Islet of Langerhans (tissue), 1 donor: ENCODE data around the gene AK2.
"Not testable (repeated sequence)": the region's sequence is repeated elsewhere in the genome, so short reads cannot be mapped to it uniquely, and the experiment has no call there.

Experiments
- FAIRE-seq: peaks from one replicate; lab custom pipeline; 2011; peaks lifted over from hg19 to GRCh38; lab: Jason Lieb, UNC

The AK2 gene

DNA sequence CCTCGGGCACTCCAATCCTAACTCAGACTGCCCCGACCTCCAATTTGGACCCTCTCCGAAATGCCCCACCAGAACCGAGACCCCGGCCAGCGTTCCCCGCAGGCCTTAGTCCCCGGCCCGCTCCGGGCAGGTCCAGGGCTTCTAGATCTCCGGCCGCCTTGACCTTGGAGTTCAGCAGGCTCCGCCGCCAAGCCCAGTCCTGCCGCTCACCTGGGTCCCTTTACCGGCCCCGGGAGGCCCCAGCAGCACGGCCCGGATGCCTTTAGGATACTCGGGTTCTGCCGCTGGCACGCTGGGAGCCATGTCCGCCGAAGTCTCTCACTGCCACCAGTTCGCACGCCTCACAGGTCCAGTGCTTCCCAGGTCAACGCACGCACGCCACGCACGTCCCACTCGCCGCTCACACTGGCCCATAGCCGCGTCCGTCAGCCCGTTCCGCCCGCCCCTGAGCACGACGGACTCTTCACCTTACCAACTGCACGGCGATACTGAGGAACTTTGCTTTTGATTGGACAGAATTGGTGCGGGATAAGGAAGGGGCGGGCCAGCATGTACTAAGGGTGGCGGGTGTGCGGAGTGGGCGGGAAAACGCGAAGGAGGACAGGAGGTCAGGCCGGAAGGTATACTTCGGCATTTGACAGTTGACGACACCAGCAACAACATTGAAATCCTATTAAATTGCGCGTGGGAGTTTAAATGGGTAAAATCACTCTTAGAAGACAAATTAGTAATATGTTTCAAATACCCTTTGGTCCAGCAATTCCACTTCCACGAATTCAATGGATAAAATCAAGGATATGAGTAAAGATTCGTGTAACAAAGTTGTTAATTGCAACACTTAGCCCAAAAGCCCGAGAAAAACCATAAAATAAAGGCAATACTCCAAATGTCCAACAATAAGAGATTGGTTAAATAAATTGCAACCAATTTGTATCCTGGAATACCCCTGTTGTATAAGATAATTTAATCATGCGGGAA lies at the start of gene AK2:
TSS of gene AK2 (minus strand) at position 358 of the 978 bp plus-strand sequence. CDS start at position 303, 55 bp downstream.
- peak; percentile 41 for FAIRE-seq

DNA sequence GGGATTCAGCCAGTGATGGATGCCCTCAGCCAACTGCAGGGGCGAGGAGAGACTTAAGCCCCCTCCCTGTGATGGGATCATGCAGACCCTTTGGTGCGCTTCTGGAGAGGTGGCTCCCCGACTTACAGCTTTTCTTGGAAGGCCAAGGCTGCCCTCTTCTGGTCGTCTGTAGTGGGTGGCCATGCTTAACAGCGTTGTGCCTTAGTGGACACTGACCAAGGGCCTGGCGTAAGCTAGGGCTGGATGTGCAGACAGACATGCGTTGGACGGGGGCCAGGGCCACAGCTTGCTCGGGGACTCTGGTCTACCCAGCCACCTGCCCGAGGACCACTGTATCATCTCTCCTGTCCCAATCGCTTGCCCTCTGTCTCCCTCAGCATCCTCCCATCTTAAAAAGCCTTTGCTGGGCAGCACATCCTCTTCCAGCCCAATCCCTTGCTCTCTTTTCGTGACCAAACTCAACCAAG lies 49.7 kb upstream of the AK2 start:
- no peak for FAIRE-seq

DNA sequence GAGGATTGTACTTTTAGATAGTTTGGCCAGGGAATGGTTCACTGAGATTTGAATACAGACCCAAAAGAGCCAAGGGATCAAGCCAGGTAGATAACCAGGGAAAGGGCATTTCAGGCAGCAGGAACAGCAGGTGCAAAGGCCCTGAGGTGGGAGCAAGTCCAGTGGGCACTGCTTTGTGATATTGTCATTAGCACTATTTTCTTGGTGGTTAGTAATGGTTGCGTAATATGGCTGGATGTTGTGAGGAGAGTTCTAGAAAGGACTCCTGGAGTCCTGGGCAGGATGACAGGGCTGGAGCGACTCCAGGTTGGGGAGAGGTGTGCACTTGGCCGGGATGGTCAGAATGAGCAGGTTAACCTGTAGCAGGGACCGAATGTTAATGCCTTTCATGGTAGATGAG lies 48.6 kb upstream of the AK2 start:
- no peak for FAIRE-seq

DNA sequence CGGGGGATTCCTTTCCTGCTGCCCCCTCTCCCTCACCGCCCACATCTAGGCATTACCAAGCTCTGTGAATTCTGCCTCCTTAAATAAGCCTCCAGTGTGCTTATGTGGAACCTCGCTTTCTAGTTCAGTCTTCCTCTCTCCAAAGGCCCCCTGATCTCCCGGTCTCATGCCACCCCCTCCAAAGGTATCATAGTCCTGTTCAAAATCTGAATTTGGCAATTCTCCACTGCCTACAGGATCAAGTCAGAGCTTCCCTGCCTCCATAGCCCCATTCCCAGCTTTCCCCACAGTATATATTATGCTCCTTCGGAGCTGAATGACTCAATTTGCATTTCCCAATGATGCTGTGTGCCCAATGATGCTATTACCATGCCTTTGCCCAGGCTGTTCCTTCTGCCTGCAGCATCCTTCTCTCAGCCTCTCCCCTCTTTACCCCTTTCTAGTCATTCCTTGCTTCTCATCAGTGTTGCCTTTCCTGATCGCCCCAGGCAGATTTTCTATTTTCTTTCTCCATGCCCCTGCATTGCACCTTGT lies 46.0 kb upstream of the AK2 start:
- FAIRE-seq: no peak

DNA sequence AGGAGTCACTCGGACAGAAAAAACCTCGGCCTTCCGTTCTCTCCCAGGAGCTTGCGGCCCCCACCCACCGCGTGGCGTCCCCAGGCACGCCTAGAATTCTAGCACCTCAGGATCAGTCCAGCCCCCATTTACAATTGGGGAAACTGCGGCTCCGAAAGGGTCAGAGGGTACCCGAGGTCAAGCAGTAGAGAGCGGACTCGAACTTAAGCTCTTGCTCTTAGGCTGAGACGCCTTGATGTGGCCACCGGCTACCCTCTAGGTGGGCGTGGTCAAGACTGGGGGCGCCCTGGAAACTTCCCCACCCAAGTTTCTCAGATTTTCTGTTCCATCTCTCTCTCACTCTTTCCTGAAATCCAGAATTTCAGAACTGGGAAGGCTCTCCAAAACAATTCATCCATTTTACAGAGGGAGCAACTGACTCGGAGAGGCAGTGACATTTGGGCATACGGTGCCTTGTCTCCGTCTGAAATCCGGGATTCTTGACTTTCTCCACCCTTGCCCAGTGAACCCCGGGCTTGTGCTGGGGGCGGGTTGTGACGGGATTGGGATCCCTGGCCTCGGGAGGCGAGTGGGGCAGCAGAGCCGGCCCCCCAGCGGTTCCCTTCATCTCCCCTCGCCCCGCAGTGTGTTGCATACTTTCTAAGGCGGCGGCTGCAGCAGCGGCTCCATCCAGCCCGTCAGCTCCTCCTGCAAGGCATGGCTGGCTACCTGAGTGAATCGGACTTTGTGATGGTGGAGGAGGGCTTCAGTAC lies 45.0 kb upstream of the AK2 start:
- no peak for FAIRE-seq

DNA sequence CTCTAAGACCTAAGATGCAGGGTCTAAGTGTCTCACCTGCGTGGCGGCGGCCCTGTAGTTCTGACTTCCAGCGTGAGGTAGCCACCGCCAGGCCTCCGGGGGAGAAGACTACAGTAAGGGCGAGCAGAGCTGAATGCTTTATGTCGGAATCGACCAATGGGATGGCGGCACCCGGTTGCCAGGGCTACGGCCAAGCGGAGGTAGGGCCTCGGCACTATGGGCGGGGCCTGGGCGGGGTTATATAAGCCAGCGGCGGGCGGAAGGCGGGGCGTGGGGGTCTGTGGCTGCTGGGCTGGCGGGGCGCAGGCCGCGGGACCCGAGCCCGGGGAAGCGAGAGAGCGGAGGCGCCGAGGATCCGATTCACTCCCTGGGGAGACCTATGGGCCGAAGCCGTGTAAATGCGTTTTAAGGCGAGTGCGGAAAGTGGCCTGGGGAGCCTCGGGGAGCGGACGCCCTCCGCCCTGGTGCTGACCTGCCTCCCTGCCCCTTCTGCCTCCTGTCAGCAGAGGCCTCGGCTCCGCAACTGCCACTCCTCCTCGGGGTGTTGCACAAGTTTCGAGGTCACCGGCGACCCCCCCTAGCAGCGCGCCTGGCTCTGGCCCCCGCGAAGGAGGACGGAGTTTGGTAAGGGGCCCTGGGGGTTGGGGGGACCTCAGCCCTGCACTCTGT lies 44.3 kb upstream of the AK2 start, which contains the start of gene AZIN2:
TSS of gene AZIN2 (plus strand) at position 269 of the 669 bp plus-strand sequence. CDS start 1,097 bp downstream, outside the sequence.
- FAIRE-seq: peak; percentile 21

DNA sequence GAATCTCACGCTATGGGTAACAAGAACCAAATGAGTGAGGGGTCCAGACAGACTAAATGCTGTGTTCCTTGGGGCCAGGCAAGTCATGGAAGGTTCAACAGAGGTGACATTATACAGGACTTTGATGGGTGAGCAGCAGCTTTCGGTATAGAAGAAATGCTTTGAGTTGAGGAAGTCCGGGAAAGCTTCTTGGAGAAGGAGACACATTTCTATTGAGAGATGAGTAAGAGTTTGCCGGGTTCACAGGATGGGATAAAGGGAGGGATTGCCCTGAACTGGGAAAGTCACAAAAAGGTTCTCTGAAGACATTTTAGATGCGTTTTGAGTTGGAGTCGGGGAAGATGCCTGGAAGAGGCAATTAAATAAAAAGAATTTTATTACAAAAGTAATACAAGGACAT lies 43.7 kb upstream of the AK2 start:
- FAIRE-seq: no peak

DNA sequence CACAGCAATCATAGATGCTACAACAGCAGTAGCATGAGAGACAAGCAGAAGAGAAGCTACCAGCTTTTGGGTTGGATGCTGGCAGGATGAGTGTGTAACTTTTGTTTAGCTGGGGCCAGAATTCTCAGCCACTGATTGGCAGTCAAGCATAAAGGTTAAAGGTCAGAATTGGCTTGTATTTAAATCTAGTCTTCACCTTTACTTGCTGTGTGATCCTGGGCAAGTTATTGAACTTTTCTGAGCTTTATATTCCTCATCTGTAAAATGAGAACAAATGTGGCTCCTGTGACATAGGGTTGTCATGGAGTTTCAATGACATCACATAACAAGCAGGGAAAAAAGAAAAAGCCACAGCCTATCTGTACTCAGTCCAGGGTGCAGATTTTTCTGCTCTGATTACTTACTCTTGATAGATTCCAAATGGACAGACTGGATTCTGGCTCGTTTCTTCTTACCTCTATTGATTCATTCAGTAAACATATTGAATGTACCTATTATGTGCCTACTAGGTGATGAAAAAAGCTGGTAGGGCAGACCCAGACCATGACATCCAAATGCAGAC lies 41.4 kb upstream of the AK2 start:
- FAIRE-seq: no peak

DNA sequence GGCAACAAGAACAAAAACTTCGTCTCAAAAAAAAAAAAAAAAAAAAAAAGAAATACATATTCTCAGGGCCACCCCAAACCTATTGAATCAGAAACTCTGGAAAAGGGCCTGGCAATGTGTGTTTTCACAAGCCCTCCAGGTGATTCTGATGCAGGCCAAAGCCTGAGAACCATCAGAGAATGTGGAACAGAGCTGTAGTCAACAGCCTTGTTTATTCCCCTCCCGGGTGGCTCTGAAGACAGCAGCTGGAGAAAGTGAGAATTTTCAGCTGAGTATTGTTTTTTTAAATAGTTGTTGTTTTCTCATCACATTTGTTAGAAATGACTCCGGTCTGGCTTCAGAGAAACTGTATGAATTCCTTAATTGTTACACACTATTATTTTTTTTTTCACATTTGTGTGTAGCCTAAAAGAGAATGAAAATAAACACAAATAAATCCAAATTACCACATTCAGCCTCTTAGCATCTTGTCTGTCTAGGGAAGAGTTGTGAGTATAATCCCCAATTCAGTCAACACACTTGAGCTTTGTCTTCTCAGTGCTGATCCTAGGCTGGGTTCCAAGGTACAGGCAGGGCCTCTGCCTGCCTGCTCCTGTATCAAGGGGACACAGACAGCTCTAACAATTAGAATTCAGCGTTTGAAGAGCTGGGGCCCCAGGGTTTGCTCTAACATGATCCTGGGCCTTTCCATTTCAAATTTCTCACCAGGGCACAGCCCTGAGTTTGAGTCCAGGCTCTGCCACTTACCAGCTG lies 37.7 kb upstream of the AK2 start:
- no peak for FAIRE-seq

DNA sequence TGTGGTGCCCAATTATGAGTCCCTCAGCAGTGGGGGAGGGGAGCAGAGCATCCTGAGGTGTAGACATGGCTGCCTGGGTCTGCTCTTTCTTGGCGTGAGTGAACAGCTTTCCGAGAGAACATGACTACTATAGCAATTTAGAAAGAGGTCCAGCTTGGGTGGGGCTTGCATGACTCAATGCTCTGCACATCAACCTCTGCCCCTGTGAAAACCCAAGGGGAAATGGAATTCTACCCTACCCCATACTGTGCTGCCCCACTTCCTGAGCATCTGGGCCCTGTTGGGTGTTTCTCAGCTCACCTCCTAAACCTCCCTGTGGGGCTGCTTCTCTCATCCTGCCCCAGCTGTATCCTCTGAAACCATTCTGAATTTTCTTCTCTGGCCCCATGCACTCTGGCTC lies 36.0 kb upstream of the AK2 start:
- no peak for FAIRE-seq

DNA sequence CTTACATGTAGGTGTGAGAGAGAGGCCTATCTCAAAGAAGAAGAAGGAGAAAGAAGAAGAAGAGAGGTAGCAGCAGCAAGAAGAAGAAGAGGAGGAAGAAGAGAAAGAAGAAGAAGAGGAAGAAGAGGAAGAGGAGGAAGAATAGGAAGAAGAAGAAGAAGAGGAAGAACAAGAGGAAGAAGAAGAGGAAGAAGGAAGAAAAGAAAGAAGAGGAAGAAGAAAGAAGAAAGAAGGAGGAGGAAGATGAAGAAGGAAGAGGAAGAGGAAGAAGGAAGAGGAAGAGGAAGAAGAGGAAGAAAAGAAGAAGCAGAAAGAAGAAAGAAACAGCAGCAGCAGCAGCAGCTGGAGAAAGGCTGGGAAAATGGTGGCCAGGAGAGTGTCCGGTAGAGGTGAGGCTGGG lies 33.9 kb upstream of the AK2 start:
- FAIRE-seq: no peak

DNA sequence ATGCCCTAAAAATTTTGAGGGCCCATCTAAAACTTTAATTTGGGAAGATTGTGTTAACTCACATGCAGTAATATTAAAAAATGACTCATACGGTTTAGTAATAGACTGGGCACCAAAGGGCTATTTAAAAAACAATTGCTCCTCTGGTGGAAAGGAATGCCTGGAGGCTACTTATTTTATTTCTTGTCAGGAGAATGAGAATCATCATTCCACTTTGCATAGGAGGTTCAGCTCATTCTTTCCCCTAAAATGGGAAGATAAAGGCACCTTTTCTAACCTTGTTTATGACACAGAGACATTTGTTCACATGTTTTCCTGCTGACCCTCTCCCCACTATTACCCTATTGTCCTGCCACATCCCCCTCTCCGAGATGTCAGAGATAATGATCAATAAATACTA lies 31.4 kb upstream of the AK2 start:
- not testable (repeated sequence) for FAIRE-seq

DNA sequence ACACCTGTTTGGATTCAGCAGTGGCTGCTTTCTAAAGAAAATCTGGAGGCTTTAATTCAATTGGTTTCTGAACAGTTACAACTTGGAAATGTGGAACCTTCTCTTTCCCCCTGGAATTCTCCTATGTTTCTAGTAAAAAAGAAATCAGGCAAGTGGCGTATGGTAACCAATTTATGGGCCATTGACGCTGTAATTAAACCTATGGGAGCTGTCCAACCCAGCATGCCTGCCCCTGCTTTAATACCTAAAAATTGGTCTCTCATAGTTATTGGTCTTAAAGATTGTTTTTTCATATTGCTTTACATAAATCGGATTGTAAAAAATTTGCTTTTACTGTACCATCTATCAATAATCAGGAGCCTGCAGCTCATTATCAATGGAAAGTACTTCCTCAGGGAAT lies 29.8 kb upstream of the AK2 start:
- FAIRE-seq: not testable (repeated sequence)

DNA sequence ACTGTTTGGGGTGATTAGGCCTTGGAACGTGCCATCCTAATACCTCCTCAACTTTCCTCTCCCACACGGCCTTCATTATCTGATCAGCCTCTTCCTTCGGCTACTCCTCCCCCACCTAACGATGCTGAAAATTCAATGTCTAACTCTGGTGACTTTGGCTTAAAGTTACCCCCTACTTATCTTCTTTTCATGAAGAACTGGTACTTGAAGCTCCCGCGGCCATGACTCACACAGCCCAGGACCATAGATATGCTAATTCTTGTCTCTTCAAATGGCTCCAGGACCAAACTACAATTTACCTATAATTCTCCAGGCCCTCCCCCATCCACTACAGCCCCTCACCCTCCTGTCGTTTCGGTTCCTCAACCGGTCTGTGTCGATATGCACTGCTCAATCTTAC lies 28.6 kb upstream of the AK2 start:
- no peak for FAIRE-seq

DNA sequence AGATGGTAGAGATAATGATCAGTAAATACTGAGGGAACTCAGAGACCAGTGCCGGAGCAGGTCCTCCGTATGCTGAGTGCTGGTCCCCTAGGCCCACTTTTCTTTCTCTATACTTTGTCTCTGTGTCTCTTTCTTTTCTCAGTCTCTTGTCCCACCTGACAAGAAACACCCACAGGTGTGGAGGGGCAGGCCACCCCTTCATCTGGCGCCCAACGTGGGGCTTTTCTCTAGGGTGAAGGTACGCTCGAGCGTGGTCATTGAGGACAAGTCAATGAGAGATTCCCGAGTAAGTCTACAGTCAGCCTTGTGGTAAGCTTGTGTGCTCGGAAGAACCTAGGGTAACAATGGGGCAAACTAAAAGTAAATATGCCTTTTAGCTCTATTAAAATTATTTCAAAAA lies 27.6 kb upstream of the AK2 start:
- not testable (repeated sequence) for FAIRE-seq

DNA sequence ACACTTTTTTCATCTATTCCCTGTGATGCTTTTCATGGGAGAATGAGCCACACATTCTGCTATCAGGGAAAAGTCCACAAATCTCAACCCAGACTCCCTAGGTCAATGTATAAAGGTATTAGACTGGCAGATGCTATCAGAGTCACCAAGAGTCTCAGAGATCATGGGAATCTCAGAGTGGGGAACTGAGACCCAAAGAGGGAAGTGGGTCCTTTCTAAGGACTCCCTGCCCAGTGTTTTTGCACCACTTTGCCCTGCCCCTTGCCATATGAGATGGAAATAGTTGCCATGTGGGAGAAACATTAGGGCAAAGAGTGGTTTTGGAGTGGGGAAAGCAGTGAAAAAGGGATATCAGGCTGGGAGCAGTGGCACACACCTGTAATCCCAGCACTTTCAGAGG lies 25.2 kb upstream of the AK2 start:
- no peak for FAIRE-seq

DNA sequence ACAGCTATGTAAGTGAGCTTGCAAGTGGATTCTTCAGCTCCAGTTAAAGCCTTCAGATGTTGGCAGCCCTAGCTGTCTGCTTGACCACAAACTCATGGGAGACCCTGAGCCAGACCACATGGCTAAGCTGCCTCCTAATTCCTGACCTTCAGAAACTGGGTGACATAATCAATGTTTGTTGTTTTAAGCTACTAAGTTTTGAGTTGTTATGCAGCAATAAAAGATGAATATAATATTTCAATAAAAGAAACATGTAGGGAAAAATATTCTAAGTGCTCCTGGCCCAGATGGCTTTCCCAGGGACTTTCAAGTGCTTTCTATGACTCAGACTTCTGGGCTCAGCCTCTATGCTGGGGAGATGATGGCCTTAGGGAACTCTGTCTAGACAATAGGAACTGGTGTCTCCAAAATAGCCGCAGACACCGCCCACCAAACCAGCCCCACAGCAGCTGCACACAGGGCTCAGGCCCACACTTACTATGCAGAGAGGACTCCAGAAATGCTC lies 23.9 kb upstream of the AK2 start:
- no peak for FAIRE-seq

DNA sequence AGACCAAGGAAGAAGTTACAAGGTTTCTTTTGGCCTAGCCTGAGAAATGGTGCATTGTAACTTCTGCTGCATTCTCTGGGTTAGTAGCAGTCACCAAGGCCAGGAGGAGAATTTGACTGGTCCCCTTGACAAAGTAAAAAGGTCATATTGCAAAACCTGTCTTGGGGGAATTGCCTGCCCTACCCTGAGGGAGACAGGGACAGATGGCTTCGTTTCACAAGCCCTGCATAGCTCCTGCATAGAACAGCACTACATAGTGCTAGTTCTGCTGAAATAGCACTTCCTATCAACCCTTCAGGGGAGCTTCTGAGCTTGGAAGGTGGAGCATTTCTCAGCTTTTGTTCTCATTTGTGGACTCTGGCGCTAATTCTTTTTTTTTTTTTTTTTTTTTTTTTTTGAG lies 20.4 kb upstream of the AK2 start:
- FAIRE-seq: no peak

DNA sequence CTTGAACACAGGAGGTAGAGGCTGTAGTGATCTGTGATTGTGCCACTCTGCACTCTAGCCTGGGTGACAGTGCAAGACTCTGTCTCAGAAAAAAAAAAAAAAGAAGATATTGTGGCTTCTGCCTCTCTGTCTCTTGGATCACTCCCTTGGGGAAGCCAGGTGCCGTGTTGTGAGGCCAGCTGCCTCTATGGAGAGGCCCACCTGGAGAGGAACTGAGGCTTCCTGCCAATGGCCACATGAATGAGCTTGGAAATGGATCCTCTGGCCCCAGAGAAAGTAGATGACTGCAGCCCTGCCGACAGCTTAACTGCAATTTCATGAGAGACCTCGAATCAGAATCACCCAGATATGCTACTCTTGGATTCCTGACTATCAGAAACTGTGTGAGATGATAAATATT lies 19.7 kb upstream of the AK2 start:
- FAIRE-seq: no peak

DNA sequence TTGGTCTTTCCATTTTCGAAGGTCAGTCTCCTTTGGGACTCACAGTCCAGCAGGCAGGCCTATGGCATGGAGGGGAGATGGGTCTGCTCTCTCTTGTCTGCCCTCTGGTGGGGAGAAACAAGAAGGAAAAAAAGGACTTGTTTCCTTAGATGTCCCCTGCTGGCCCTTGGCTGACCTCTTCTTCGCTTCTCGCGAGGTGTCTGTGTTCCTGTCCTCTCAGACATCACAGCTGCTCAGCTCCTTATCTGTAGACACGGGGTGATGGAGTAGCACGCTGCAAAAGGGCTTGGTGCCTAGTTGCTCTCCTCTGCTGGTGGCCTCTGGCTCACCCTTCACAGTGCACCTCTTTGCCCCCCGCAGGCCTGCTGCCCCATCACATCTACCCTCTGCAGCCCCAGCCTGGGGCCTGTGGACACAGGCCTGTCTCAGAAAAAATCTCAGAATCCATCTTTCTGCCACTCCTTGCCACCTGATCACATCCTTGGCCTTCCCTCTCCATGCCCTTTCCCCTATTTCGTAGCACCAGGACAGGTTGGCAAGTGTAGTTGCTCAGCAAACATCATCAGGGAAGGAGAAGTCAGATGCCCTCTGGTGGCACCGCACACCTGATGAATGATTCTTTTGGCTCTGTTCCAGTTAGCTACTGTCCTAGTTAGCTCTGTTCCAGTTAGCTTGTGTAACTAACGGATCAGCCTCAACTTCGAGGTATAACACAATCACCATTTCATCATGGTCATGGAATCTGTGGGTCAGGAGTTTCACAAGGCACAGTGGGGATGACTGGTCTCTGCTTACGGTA lies 18.7 kb upstream of the AK2 start:
- peak; percentile 65 for FAIRE-seq
